ENCODE results near the gene RORC.
"Not testable (repeated sequence)": the region's sequence is repeated elsewhere in the genome, so short reads cannot be mapped to it uniquely, and the experiment has no call there.

DNA sequence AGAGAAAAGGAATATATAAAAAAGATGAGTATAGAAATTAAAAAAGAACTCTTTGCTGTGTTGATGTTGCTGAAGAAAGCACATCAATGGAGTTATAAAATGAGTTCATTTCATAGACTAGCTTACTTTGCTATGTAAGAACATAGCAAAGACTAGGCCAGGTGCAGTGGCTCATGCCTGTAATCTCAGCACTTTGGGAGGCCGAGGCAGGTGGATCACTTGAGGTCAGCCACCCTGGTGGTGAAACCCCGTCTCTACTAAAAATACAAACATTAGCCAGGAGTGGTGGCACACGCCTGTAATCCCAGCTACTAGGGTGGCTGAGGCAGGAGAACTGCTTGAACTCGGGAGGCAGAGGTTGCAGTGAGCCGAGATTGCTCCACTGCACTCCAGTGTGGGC, 49.6 kb downstream of the RORC start:
- TF ChIP-seq EZH2 (IDR thresholded peaks at IDR 0.05; ENCODE audit: borderline replicate concordance, low read length): not testable (repeated sequence)
- TF ChIP-seq, protein P1, sequence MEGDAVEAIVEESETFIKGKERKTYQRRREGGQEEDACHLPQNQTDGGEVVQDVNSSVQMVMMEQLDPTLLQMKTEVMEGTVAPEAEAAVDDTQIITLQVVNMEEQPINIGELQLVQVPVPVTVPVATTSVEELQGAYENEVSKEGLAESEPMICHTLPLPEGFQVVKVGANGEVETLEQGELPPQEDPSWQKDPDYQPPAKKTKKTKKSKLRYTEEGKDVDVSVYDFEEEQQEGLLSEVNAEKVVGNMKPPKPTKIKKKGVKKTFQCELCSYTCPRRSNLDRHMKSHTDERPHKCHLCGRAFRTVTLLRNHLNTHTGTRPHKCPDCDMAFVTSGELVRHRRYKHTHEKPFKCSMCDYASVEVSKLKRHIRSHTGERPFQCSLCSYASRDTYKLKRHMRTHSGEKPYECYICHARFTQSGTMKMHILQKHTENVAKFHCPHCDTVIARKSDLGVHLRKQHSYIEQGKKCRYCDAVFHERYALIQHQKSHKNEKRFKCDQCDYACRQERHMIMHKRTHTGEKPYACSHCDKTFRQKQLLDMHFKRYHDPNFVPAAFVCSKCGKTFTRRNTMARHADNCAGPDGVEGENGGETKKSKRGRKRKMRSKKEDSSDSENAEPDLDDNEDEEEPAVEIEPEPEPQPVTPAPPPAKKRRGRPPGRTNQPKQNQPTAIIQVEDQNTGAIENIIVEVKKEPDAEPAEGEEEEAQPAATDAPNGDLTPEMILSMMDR (conservative IDR thresholded peaks at IDR 0.05 in 1 of 2, IDR thresholded peaks at IDR 0.05 in 1 of 2; ENCODE audit: extremely low read depth in 1 of 2, insufficient read depth in 1 of 2, low read depth in 1 of 2, low read length in 2 of 2): not testable (repeated sequence)
